Stimulated activated CD4-positive, alpha-beta T cell treated with anti-CD3 and anti-CD28 coated beads, TNF-alpha, amount 100 ng/mL, for 24 hours (primary cell): ENCODE measurements around the gene SNX32.
A peak's percentile ranks its signal among the peaks of the same experiment; 100 is the strongest.

Experiments used
- DNase-seq, 3 experiments: peaks; one replicate each; pipeline ENCODE4 v3.0.0-alpha.2; 2020; ENCODE audit warnings: low read depth in 3 of 3

Gene SNX32

DNA sequence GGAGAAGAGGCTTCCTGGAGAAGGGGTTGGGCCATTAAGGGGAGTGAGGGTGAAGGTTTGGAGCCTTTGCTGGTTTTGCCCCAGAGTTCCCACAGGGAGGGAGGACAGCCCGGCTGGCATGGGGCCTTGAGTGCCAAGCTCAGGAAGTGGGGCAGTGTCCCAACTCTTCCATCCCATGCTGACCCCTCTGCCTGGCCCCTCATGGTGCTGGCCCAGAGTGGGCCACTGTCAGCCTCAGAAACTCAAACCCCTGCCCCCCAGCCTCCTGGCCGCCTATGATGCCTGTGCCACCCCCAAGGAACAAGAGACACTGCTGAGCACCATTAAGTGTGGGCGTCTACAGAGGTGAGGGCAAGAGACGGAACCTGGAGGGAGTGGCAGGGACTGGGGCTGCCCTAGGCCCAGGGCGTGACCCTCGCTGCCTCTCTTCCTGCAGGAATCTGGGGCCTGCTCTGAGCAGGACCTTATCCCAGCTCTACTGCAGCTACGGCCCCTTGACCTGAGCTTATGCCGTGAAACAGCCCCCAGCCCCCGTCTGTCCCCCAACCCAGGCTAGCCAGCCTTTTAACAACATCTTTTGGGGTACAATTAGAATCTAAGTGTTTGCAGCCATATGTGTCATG, 31.9 kb downstream of the SNX32 start:
- no peak for DNase-seq

DNA sequence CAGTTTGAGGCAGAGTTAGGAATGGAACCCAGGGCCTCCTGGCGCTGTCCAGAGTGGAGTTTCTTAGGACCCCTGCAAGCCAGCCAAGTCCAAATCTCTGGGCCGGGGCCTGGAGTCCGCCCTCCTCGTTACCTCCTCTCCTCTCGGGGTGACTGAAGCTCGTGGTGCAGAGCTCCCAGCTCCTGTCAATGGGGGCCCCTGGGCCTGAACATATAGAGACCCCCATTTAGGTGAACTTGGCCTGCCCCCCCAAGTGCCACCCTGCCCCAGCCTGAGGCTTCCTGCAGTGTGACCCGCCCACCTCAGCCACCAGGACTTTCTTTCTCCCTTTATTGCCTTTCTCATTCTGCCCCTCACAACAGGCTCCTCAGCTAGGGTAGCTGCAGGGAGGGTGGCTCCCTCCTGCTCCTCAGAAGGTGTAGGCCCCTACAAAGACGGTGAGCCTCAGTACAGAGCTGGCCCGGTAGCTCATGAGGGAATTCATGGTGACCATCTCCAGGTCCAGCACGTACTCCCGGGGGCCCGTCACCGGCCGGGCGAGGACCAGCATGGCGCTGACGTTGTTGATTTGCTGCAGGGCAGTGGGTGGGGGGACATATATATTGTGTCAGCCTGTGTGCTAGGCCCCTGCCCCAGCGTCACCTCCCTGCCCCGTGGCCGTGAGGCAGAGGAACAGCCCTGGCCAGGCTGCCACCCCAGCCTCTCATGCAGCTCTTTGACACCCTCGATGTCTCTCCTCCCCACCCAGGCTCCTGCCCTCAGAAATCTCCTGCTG, 32.9 kb downstream of the SNX32 start:
- no peak for DNase-seq

DNA sequence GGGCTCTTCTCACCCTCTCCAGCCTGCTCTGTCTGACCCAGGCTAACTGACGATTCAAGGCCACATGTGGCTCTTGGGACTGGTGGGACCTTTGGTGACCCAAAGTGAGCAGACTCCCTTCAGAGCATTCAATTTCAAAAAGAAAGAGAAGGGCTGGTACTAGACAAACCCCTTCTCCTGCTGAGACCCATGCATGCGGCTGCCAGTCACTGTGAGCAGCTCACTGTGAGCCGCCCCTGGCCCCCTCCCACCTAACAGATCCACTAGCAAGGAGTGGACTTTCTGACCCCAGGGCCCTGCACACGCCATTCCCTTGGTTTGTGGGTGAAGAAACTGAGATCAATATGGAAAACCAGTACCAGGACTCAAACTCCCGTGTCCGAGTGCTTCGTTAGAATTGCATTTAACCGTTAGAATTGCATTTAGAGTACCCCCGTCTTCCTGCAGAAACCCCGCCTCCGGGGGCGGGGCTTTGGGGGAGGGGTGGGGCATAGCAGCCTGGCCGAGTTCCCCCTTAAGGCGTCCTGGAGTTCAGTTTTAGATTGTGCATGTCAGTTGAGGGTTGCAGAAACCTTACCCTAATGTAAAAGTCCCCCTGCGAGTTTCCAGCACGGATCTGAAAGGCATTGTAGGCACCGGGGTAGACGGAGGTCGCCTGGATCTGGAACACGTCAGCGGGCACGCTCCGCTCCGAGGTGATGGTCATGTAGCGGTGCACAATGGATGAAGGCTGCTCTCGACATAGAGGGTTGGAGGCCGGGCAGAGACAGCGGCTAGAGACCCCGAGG, 33.7 kb downstream of the SNX32 start:
- DNase-seq, result no peak

DNA sequence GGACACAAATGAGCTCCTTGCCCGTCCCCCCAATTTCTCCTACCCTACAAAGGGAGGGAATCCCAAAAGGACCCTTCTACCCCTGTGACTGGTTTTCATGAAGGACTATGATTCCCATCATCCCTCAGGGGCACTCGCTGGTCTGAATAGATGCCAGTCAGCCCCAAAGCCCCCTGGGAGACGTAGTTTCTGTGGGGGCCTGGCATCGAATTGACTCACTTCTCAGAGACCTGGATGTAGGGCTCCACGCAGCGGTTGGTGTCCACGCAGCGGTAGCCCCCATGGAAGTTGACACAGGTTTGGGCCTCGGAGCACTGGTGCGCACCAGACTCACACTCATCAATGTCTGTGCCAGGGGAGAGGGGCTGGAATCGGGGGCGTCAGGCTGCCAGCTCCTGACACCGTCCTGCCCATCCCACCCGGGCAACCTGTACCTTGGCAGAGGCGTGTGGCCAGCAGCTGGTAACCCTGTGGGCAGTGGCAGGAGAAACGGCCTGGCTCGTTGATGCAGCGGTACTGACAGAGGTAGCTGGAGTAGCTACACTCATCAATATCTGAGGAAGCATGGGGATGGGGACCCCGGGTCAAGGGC, 34.4 kb downstream of the SNX32 start:
- DNase-seq, result no peak

DNA sequence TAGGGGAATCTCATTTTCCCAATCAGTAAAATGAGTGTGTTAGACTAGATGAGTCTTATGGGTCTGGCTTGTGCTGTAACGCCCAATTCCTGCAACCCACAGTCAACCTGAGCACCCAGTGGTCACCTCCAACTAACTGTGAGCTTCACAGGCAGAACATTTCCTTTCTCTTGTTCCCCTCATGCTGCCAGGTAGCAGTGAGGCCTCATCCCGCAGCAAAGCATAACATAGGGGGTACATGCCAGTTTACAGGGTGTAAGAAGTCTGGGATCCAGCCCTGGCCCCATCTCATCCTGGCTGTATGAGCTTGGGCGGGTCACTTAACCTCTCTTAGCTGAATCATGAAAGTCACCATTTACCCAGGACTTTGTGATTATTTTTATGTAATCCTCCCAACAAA, 35.1 kb downstream of the SNX32 start:
- DNase-seq, result no peak

DNA sequence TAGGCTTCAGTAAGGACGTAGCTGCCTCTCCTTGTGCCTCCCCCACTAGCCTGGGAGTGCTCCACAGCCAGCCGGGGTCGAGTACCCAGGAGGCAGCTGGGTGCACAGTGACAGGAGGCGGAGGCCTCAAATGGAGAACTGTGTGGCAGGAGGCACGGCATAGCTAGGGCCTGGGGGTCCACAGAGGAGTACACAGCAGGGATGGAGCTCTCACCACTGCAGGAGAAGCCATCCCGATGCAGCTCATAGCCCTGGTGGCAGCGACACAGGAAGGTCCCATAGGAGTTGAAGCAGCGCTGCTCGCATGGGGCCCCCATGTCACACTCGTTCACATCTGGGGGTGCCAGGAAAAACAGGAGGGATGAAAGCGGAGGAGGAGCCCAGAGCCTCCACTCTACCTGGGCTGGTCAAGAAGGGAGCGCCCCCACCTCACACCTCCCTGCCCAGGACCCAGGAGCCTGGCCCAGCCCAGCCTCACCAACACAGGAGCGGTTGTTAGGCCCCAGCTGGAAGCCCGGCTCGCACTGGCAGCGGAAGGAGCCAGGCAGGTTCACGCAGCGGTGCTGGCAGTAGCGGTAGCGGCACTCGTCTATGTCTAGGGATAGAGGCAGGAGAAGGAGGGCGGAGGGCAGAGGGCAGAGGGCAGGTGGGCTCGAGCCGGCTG, 36.0 kb downstream of the SNX32 start:
- DNase-seq, result no peak

DNA sequence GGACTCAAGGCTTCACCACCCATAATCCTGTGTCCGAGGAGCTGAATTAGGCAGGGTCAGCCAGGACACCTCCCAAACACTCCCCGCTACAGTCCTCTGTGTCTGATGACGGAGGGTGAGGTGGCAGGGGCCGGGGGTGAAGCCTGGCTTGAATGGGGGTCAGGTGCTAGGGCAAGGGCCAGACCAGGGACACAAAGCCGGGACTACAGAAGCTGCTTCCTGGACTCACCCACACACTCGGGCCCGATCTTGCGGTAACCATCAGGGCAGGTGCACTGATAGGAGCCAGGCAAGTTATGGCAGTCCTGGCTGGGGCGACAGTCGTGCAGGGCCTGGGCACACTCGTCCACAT, 36.5 kb downstream of the SNX32 start:
- DNase-seq, result no peak

DNA sequence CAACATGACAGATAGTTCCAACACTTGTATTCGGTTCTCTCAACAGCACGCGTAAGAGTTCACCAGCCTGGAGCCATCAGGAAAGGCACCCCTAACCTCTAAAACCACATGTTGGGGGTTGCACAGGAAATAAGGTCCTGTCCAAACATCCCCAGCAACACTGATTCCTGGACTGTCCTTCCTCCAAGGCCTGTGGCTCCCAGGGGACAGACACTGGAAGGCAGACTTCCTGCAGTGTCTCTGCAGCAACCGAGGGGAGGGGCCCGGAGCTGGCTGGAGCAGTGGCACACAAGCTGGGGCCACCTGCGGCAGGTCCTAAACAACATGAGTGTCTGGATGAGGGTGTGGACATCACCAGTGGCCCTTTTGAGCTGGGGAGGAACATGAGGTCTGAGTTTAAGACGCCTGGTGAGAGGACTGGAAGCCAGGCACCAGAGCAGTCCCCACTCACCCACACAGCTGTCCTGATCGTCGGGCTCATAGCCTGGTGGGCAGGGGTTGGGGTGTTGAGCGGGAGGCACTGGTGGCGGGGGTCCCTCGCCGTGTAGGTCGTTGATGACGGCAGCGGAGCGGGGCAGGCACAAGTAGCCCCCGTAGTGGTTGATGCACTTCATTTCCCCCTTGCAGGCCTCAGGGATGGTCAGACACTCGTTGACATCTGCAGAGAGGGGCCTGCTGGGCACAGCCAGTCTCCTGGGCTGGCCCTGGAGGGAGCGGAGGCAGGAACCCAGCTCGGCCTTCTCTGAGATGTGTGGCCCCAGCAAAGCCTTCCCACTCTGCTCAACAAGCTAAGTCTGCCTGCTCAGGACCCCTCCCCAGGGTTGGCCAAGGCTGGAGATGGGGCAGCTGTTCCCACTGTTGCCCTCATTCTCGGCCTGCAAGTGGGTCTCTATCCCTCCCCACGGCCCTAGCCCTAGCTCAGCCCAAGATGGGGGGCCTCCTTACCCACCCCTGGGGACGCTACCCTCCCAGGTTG, 37.2 kb downstream of the SNX32 start:
- no peak for DNase-seq

DNA sequence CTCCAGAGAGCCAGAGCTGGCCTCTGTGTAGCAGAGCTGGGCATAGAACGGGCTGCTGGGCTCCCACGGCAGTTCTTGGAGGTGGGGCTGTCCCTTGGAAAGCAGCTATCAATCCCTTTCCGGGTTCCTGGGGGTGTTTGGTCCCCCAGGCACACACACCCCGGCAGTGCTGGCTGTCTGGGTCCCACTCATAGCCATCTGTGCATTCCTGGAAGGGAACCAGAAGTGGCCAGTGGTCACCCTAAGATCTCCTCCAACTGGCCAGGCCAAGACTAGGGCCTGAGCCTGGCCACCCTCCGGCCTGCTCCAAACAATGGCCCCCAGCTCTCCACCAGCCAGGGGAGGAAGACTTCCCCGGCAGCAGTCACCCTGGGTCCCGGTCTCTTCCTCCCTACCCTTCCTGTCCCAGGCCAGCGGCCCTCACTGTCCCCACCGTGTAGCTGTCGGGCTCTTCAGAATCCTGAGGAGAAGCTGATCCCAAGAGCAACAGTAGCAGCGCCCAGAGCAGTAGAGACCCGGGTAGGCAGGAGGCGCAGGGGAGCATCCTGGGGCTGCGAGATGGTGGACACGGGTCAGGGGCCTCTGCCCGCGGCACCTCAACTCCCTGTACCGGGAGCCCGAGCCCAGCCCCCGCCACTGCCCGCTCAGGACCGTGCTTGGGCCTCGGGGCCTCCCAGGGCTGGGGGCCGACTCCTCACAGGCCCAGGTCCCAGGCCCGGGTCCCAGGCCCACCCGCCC, 38.2 kb downstream of the SNX32 start:
- no peak for DNase-seq

DNA sequence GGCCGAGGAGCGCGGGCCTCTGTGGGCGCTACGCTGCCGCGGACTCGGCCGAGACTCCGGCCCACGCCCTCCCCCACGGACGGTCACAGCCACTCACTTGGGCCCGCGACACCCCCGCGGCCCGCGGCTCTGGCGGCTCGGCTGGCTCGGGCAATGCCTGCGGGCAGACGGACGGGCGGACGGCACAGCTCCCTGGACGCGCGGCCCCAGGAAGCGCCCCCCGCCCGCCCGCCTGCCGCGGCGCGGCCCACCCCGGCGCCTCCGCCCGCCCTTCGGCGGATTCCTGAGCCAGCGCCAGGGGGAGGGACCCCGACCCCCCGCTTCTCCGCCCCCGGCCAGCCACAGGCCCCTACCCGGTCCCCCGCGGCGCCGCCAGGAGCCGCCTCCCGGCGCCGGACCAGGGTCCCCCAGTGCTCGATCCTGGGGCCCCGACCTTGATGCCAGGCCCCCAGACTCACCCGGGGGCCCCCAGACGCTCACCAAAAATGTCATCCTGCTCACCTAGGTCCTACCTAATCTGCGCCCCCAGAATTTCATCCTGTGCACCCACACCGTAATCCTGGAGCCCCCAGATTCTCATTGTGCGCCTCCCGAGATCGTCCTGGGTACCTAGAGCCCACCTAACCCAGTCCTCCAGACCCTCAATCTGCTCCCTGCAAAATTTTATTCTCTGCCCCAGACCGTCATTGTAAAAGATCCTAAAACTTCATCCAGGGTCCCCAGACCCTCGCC, 39.0 kb downstream of the SNX32 start, which contains the start of gene EFEMP2:
Gene EFEMP2 (minus strand): TSS at position 215 of the 732 bp plus-strand sequence. CDS start 446 bp downstream, outside the sequence.
- no peak for DNase-seq

DNA sequence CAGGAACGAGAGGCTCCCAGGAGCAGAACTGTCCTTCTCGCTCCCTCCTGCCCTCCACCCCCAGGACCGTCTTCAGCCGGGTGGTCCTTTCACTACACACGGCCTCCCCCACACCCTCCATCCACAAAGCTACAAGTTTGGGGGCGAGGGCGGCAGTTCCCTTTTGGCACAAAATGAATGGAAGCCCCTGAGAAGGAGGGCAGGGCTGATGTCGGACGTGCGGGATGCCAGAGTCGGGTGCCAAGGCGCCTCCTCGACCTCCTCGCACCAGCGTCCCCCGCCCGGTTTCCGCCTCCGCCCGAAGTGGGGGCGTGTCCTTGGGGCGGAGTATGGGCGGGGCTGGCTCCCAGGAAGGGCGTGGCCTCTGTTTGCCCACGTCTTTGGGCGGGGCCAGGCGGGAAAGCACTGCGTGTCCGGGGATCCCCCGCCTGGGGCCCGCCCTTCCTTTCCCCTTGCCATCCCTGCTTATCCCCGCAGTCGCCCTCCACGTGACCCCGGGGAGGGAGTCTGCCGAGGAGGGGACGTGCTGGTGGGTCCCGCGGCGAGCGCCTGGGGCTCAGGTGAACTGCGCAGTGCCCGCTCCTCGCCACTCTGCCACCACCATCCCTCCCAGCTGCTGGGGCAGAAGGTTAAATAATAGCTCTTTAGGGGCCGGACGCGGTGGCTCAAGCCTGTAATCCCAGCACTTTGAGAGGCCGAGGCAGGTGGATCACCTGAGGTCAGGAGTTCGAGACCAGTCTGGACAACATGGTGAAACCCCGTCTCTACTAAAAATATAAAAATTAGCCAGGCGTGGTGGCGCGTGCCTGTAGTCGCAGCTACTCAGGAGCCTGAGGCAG, 39.8 kb downstream of the SNX32 start:
- DNase-seq, result peak; percentile 91 to 95 (median 95)

DNA sequence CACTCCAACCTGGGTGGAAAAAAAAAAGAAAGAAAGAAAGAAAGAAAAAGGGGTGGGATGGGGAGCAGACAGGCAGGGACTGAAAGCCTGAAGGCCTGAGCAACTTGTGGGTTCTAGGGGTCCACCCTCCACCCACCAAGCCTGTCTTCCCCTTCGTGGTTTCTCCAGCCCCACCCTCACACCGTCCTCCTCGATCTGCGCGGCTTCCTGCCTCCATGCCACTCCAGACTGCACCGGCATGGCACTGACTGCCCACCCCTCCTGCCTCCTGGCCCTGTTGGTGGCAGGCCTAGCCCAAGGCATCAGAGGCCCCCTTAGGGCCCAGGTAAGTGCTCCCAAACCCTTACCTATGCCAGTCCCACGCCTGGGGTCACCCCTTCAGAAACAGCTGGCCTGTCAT, 45.9 kb downstream of the SNX32 start, which contains the start of gene CTSW:
Gene CTSW (plus strand): TSS at position 221 of the 400 bp plus-strand sequence. CDS start 18 bp downstream, at position 239.
- DNase-seq, result no peak

DNA sequence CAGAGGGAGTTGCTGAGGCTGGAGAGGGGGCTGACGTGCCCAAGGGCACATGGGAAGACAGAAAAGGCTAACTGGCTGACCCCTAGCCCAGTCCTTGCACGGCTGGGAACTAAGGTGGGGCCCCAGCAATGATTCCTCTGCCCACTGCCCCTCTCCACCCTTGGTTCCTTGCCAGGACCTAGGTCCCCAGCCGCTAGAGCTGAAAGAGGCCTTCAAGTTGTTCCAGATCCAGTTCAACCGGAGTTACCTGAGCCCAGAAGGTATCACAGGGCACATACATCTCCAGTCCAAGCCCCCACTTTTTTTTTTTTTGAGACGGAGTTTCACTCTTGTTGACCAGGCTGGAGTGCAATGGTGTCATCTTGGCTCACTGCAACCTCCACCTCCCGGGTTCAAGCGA, 46.3 kb downstream of the SNX32 start:
- DNase-seq, result no peak

DNA sequence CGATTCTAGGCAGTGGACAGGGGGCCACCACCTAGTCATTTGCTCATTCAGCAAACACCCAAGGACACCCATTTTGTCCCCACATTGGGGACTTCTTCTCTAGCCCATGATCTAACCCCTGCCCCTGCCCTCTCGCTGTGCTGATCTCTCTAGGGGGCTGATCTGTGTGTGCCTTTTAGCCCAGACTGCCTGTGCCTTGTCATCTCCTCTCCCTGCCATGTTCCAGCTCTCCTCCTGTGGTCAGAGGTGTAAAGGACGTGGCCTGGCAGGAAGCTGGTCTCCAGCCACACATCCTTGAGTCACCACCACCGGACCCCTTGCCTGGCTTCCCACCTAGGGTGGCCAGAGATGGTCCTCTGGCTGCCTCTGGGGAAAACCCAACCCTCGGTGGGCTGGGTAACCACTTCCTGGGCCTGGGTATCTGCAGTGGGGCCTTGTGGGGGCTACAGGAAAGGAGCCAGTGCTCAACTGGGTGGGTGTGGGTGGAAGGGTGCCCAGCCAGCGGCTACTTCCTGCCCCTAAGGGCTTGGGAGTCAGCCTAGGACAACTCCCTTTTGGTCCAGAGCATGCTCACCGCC, 47.2 kb downstream of the SNX32 start:
- DNase-seq, result no peak

DNA sequence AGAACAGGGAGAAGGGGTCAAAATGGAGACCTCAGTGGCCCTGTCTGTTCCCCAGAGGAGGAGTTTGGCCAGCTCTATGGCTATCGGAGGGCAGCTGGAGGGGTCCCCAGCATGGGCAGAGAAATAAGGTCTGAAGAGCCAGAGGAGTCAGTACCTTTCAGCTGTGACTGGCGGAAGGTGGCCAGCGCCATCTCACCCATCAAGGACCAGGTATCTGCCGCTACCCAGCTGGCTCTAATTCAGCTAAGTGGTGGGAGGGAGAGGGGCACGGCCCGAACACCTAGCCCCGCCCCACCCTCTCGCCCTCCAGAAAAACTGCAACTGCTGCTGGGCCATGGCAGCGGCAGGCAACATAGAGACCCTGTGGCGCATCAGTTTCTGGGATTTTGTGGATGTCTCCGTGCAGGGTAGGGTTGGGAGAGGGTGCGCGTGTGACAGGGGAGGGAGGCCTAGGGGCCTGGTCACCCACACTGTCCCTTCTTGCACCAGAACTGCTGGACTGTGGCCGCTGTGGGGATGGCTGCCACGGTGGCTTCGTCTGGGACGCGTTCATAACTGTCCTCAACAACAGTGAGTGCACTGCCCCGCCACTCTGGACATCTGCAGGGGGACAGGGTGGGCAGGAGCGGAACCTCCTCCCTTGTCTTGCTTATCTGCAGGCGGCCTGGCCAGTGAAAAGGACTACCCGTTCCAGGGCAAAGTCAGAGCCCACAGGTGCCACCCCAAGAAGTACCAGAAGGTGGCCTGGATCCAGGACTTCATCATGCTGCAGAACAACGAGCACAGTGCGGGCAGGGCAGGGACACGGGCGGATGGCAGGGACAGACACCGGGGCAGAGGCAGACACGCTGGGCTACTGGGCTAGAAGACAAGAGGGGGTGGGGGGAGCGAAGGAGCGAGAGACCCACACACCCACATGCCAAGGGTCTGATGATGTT, 48.6 kb downstream of the SNX32 start:
- no peak for DNase-seq

DNA sequence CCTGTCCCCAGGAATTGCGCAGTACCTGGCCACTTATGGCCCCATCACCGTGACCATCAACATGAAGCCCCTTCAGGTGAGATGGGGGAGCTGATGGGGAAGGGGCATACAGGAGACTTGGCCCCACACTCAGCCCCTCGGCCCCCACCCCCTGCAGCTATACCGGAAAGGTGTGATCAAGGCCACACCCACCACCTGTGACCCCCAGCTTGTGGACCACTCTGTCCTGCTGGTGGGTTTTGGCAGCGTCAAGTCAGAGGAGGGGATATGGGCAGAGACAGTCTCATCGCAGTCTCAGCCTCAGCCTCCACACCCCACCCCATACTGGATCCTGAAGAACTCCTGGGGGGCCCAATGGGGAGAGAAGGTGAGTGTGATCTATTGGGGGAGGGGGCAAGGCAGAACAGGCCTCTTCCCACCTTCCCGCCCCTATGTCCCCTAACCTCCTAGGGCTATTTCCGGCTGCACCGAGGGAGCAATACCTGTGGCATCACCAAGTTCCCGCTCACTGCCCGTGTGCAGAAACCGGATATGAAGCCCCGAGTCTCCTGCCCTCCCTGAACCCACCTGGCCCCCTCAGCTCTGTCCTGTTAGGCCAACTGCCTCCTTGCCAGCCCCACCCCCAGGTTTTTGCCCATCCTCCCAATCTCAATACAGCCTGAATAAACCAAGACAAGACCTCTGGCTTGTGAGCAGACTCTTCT, 49.4 kb downstream of the SNX32 start:
- no peak for DNase-seq
